SK-N-SH (cell line): ENCODE data around the gene BEST2. TPM values are rescaled to one million over a fixed set of nuclear protein-coding genes. Genes with fewer than 3 reads are reported as not detected.

Experiments used
- CTCF ChIA-PET: fragments of 300-600, 350-600 bp; formaldehyde crosslinking; extraction: SDS; loops from one replicate; lab custom pipeline; 2021; lab: Yijun Ruan, JAX
- POLR2A ChIA-PET: fragments of 350-600 bp; sonication (Branson Sonifier 250); formaldehyde crosslinking; extraction: SDS; loops from one replicate; lab custom pipeline; 2020; ENCODE audit warnings: antibody characterized with exemption, inconsistent platforms; lab: Yijun Ruan, JAX
- DNase-seq: peaks from one replicate; pipeline ENCODE4 v3.0.0; 2012
- H2AFZ ChIP-seq: fragments of 200-600 bp; sonication (generic); 2 replicates; pipeline ENCODE4 v1.8.1; 2016; ENCODE audit warnings: antibody characterized with exemption, mild to moderate bottlenecking, low read depth
- H3F3A ChIP-seq: fragments of 200-600 bp; sonication (generic); replicated peaks from 2 replicates; pipeline ENCODE3; 2016; ENCODE audit warnings: antibody characterized with exemption, mild to moderate bottlenecking; ENCODE audit not compliant: insufficient read depth
- H3K27ac ChIP-seq, 2 experiments: fragments of 200-500 bp in 1 of 2; fragments of 200-600 bp in 1 of 2; sonication (Bioruptor generic) in 1 of 2; sonication (generic), shearing (Covaris generic) in 1 of 2; 2 replicates each; pipeline versions ENCODE4 v1.5.1 to v1.6.1; 2014 to 2016; ENCODE audit warnings: low read depth in 2 of 2, inconsistent platforms in 1 of 2, low read length in 1 of 2, mild to moderate bottlenecking in 1 of 2, mixed read lengths in 1 of 2
- H3K27me3 ChIP-seq: fragments of 200-600 bp; sonication (generic), shearing (Covaris generic); 2 replicates; pipeline ENCODE4 v1.6.1; 2016; ENCODE audit warnings: mixed run types; ENCODE audit not compliant: insufficient read depth
- H3K36me3 ChIP-seq, 2 experiments: fragments of 200-500 bp in 1 of 2; fragments of 200-600 bp in 1 of 2; sonication (Bioruptor generic) in 1 of 2; sonication (generic) in 1 of 2; replicated peaks in 1 of 2; 2 replicates each; pipeline versions ENCODE3 to v1.5.1; 2014 to 2016; ENCODE audit warnings: low read length in 1 of 2, mild to moderate bottlenecking in 1 of 2; ENCODE audit not compliant: insufficient read depth in 2 of 2, control insufficient read depth in 1 of 2
- H3K4me1 ChIP-seq, 2 experiments: fragments of 200-500 bp in 1 of 2; fragments of 200-600 bp in 1 of 2; sonication (Bioruptor generic) in 1 of 2; sonication (generic), shearing (Covaris generic) in 1 of 2; 2 replicates each; pipeline versions ENCODE4 v1.5.1 to v1.6.1; 2014 to 2016; ENCODE audit warnings: low read depth in 1 of 2, low read length in 1 of 2, mixed run types in 1 of 2; ENCODE audit not compliant: insufficient read depth in 2 of 2, control insufficient read depth in 1 of 2
- H3K4me2 ChIP-seq: fragments of 200-600 bp; sonication (generic), shearing (Covaris generic); 2 replicates; pipeline ENCODE4 v1.6.1; 2017; ENCODE audit warnings: mixed run types
- H3K4me3 ChIP-seq, 2 experiments: fragments of 200-500 bp in 1 of 2; fragments of 200-600 bp in 1 of 2; sonication (Bioruptor generic) in 1 of 2; sonication (generic), shearing (Covaris generic) in 1 of 2; 2 replicates each; pipeline versions ENCODE4 v1.5.1 to v1.8.1; 2014 to 2016; ENCODE audit warnings: low read depth in 2 of 2, inconsistent platforms in 1 of 2, low read length in 1 of 2, mild to moderate bottlenecking in 1 of 2, mixed read lengths in 1 of 2, moderate library complexity in 1 of 2
- H3K79me2 ChIP-seq: fragments of 200-600 bp; sonication (generic); 2 replicates; pipeline ENCODE4 v1.8.1; 2017; ENCODE audit warnings: mild to moderate bottlenecking; ENCODE audit not compliant: insufficient read depth
- H3K9ac ChIP-seq: fragments of 200-600 bp; sonication (generic); 2 replicates; pipeline ENCODE4 v1.6.1; 2017; ENCODE audit warnings: mixed run types
- H3K9me2 ChIP-seq: fragments of 200-600 bp; sonication (generic); 2 replicates; pipeline ENCODE4 v1.6.1; 2017; ENCODE audit warnings: mixed run types
- H3K9me3 ChIP-seq: fragments of 200-600 bp; sonication (generic); 2 replicates; pipeline ENCODE4 v1.6.1; 2017; ENCODE audit warnings: mixed run types, mild to moderate bottlenecking, moderate library complexity
- H4K20me1 ChIP-seq: fragments of 200-600 bp; sonication (generic); 2 replicates; pipeline ENCODE4 v1.6.1; 2017; ENCODE audit warnings: mild to moderate bottlenecking, mixed run types; ENCODE audit not compliant: insufficient read depth
- GABPA ChIP-seq: IDR thresholded peaks from 2 replicates; pipeline ENCODE4 v1.4.0; 2012; ENCODE audit warnings: low read depth, mild to moderate bottlenecking
- MEF2A ChIP-seq: IDR thresholded peaks from 2 replicates; pipeline ENCODE4 v1.4.0; 2012; ENCODE audit warnings: low read depth, borderline replicate concordance
- MXI1 ChIP-seq: IDR thresholded peaks from 2 replicates; pipeline ENCODE4 v1.6.1; 2012; ENCODE audit warnings: mild to moderate bottlenecking, low read depth, low read length, improper control_type of control experiment
- NFIC ChIP-seq: IDR thresholded peaks from 2 replicates; pipeline ENCODE4 v1.4.0; 2012; ENCODE audit warnings: borderline replicate concordance
- NRF1 ChIP-seq: IDR thresholded peaks from 2 replicates; pipeline ENCODE4 v1.6.1; 2012; ENCODE audit warnings: low read depth, mild to moderate bottlenecking, low read length
- RCOR1 ChIP-seq: fragments of 150-350 bp; IDR thresholded peaks from 2 replicates; pipeline ENCODE4 v1.6.1; 2017; ENCODE audit warnings: antibody characterized with exemption, low read length
- SIN3A ChIP-seq: IDR thresholded peaks from 2 replicates; pipeline ENCODE4 v1.6.1; 2012; ENCODE audit warnings: low read depth, mild to moderate bottlenecking, low read length, moderate library complexity, borderline replicate concordance
- SMC3 ChIP-seq: IDR thresholded peaks from 2 replicates; pipeline ENCODE4 v1.6.1; 2012; ENCODE audit warnings: low read depth, low read length, improper control_type of control experiment
- TCF12 ChIP-seq: IDR thresholded peaks from 2 replicates; pipeline ENCODE4 v1.4.0; 2012
- TEAD4 ChIP-seq: IDR thresholded peaks from 2 replicates; pipeline ENCODE4 v1.4.0; 2012; ENCODE audit warnings: mild to moderate bottlenecking, borderline replicate concordance; ENCODE audit not compliant: insufficient read depth
- WGBS: methylation state at CpG from one replicate; pipeline ENCODE4 v1.1.6; 2017; ENCODE audit warnings: low lambda C conversion rate; 5-methylcytosine and 5-hydroxymethylcytosine counted together
- polyA plus RNA-seq, 3 experiments: library from polyadenylated mRNA; depleted of rRNA; stranded (reverse); fragments of >200 nt; gene quantifications; 2 replicates each; pipeline ENCODE4 v1.2.3, GENCODE V29; 2012
- TF ChIP-seq, protein P1 (sequence below): IDR thresholded peaks from 2 replicates; pipeline ENCODE4 v1.6.1; 2012; ENCODE audit warnings: mild to moderate bottlenecking, low read depth, low read length, moderate library complexity
- TF ChIP-seq, protein P2 (sequence below): IDR thresholded peaks from 2 replicates; pipeline ENCODE4 v1.4.0; 2012; ENCODE audit warnings: low read depth
- TF ChIP-seq, protein P3 (sequence below): fragments of 150-350 bp; IDR thresholded peaks from 2 replicates; pipeline ENCODE4 v1.6.1; 2016; ENCODE audit warnings: mild to moderate bottlenecking, low read depth, low read length
- TF ChIP-seq, protein P4 (sequence below): fragments of 150-350 bp; IDR thresholded peaks from 2 replicates; pipeline ENCODE4 v1.6.1; 2017; ENCODE audit warnings: antibody characterized with exemption, low read length, low read depth, borderline replicate concordance
- TF ChIP-seq, protein P5 (sequence below): IDR thresholded peaks from 2 replicates; pipeline ENCODE4; 2012

The BEST2 gene
- polyA plus RNA-seq, 1 of the 3 experiments (the other 2 are of a cell fraction): not detected

DNA sequence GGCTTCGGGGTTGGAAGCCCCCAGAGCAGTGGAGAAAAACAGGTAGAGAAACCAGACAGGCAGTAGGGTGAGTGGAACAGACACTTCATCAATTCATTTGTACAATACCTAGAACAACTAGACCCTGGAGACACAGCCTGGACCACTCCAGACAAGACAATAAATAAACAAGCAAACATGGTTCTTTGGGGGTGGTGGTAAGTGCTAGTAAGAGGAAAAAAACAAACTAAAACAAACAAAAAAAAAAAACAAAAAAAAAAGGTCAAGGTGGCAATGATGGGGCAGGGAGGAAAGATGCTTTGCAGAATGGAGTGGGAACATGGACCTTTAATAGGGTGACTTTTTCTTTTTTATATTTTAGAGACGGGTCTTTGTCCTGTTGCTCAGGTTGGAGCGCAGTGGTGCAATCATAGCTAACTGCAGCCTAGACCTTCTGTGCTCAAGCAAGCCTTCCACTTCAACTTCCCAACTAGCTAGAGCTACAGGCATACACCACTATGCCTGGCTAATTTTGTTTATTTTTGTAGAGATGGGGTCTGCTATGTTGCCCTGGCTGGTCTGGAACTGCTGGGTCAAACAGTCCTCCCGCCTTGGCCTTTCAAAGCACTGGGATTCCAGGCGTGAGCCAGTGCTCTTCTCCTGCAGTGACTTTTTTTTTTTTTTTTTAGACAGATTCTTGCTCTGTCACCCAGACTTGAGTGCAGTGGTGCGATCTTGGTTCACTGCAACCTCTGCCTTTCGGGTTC lies 42.8 kb downstream of the BEST2 start (continued):
- TF ChIP-seq TCF12 (no peak), MXI1 (no peak), SMC3 (no peak), NRF1 (no peak), GABPA (no peak), NFIC (no peak)
- TF ChIP-seq, protein P1, sequence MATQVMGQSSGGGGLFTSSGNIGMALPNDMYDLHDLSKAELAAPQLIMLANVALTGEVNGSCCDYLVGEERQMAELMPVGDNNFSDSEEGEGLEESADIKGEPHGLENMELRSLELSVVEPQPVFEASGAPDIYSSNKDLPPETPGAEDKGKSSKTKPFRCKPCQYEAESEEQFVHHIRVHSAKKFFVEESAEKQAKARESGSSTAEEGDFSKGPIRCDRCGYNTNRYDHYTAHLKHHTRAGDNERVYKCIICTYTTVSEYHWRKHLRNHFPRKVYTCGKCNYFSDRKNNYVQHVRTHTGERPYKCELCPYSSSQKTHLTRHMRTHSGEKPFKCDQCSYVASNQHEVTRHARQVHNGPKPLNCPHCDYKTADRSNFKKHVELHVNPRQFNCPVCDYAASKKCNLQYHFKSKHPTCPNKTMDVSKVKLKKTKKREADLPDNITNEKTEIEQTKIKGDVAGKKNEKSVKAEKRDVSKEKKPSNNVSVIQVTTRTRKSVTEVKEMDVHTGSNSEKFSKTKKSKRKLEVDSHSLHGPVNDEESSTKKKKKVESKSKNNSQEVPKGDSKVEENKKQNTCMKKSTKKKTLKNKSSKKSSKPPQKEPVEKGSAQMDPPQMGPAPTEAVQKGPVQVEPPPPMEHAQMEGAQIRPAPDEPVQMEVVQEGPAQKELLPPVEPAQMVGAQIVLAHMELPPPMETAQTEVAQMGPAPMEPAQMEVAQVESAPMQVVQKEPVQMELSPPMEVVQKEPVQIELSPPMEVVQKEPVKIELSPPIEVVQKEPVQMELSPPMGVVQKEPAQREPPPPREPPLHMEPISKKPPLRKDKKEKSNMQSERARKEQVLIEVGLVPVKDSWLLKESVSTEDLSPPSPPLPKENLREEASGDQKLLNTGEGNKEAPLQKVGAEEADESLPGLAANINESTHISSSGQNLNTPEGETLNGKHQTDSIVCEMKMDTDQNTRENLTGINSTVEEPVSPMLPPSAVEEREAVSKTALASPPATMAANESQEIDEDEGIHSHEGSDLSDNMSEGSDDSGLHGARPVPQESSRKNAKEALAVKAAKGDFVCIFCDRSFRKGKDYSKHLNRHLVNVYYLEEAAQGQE: no peak
- TF ChIP-seq, protein P2, sequence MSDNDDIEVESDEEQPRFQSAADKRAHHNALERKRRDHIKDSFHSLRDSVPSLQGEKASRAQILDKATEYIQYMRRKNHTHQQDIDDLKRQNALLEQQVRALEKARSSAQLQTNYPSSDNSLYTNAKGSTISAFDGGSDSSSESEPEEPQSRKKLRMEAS: no peak
- TF ChIP-seq, protein P3, sequence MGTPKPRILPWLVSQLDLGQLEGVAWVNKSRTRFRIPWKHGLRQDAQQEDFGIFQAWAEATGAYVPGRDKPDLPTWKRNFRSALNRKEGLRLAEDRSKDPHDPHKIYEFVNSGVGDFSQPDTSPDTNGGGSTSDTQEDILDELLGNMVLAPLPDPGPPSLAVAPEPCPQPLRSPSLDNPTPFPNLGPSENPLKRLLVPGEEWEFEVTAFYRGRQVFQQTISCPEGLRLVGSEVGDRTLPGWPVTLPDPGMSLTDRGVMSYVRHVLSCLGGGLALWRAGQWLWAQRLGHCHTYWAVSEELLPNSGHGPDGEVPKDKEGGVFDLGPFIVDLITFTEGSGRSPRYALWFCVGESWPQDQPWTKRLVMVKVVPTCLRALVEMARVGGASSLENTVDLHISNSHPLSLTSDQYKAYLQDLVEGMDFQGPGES: no peak
- TF ChIP-seq, all 33 proteins: peak for 0

DNA sequence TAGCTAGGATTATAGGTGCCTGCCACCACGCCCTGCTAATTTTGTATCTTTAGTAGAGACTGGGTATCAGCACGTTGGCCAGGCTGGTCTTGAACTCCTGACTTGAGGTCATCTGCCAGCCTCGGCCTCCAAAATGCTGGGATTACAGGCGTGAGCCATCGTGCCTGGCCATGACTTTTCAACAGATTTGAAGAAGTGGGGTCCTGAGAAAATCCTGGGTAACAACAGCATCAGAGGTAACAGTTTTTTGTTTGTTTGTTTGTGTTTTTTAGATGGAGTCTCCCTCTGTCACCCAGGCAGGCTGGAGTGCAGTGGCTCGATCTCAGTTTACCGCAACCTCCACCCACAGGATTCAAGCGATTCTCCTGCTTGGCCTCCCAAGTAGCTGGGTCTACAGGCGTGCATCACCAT lies 43.4 kb downstream of the BEST2 start:
- ChIA-PET POLR2A (interaction anchor here (2.3 kb wide), 1 partner anchor 17 kb away, joined by 22 read pairs; no protein-coding TSS in a partner anchor), CTCF (interaction anchor here (1.2 to 17.1 kb wide), 8 partner anchors 8 to 170 kb away, joined by 5 to 447 read pairs (median 16); partner anchors contain the start of genes HOOK2 and TRIR)
- no peak overlapping the region for H2AFZ ChIP-seq
- peaks cover 17% of the 10 kb centered on the region for H4K20me1 ChIP-seq
- peaks cover 35% of the 10 kb centered on the region for H3F3A ChIP-seq
- DNase-seq: no peak
- H3K9me3 ChIP-seq: no peaks in the 10 kb centered on the region
- peaks cover 5 to 10% of the 10 kb centered on the region in 2 experiments for H3K36me3 ChIP-seq
- peak overlapping the region in 1 of 2 experiments; percentile 86; a peak in 1 of 4 replicates for H3K27ac ChIP-seq
- no peaks in the 10 kb centered on the region for H3K9me2 ChIP-seq
- TF ChIP-seq MEF2A (no peak), SMC3 (no peak), SIN3A (no peak), RCOR1 (no peak), TEAD4 (no peak)
- TF ChIP-seq, protein P4, sequence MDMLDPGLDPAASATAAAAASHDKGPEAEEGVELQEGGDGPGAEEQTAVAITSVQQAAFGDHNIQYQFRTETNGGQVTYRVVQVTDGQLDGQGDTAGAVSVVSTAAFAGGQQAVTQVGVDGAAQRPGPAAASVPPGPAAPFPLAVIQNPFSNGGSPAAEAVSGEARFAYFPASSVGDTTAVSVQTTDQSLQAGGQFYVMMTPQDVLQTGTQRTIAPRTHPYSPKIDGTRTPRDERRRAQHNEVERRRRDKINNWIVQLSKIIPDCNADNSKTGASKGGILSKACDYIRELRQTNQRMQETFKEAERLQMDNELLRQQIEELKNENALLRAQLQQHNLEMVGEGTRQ: no peak
- TF ChIP-seq, protein P5, sequence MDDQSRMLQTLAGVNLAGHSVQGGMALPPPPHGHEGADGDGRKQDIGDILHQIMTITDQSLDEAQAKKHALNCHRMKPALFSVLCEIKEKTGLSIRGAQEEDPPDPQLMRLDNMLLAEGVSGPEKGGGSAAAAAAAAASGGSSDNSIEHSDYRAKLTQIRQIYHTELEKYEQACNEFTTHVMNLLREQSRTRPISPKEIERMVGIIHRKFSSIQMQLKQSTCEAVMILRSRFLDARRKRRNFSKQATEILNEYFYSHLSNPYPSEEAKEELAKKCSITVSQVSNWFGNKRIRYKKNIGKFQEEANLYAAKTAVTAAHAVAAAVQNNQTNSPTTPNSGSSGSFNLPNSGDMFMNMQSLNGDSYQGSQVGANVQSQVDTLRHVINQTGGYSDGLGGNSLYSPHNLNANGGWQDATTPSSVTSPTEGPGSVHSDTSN: no peak
- TF ChIP-seq, protein P3: no peak
- H3K4me1 ChIP-seq: peaks cover 12 to 25% of the 10 kb centered on the region in 2 experiments; a peak in 3 of 4 replicates
- 95% methylated on average over 9 of the region's 9 CpGs for WGBS
- H3K79me2 ChIP-seq: peaks cover 20% of the 10 kb centered on the region
- H3K4me2 ChIP-seq: no peak overlapping the region
- no peaks in the 10 kb centered on the region for H3K27me3 ChIP-seq
- no peak overlapping the region for H3K9ac ChIP-seq
- H3K4me3 ChIP-seq: no peak overlapping the region
